Measurements from ENCODE around the gene TRIOBP.
"Not testable (repeated sequence)": the region's sequence is repeated elsewhere in the genome, so short reads cannot be mapped to it uniquely, and the experiment has no call there.

DNA sequence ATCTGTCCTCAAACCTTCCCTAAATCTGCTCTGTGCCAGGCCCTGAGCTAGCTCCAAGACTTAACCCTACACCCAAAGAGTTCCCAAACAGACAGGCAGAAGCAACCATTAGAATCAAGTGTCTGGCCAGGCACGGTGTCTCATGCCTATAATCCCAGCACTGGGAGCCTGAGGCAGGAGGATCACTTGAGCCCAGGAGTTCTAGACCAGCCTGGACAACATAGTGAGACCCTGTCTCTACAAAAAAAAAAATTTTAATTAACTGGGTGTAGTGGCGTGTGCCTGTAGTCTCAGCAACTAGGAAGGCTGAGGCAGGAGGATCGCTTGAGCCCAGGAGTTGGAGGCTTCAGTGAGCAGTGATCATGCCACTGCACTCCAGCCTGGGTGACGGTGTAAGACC lies 40.3 kb upstream of the TRIOBP start:
- TF ChIP-seq, protein P1, sequence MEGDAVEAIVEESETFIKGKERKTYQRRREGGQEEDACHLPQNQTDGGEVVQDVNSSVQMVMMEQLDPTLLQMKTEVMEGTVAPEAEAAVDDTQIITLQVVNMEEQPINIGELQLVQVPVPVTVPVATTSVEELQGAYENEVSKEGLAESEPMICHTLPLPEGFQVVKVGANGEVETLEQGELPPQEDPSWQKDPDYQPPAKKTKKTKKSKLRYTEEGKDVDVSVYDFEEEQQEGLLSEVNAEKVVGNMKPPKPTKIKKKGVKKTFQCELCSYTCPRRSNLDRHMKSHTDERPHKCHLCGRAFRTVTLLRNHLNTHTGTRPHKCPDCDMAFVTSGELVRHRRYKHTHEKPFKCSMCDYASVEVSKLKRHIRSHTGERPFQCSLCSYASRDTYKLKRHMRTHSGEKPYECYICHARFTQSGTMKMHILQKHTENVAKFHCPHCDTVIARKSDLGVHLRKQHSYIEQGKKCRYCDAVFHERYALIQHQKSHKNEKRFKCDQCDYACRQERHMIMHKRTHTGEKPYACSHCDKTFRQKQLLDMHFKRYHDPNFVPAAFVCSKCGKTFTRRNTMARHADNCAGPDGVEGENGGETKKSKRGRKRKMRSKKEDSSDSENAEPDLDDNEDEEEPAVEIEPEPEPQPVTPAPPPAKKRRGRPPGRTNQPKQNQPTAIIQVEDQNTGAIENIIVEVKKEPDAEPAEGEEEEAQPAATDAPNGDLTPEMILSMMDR (conservative IDR thresholded peaks at IDR 0.05 in 1 of 2, IDR thresholded peaks at IDR 0.05 in 1 of 2; ENCODE audit: low read depth in 1 of 2, low read length in 2 of 2), result not testable (repeated sequence)
- not testable (repeated sequence) for TF ChIP-seq EZH2 (IDR thresholded peaks at IDR 0.05; ENCODE audit: low read length, missing control alignments)
